Measurements from ENCODE around the gene GJB4. TPM values are rescaled to one million over a fixed set of nuclear protein-coding genes. Genes with fewer than 3 reads are reported as not detected.

GJB4 gene
- polyA plus RNA-seq, 1 of the 3 experiments (the other 2 are of a cell fraction): not detected

DNA sequence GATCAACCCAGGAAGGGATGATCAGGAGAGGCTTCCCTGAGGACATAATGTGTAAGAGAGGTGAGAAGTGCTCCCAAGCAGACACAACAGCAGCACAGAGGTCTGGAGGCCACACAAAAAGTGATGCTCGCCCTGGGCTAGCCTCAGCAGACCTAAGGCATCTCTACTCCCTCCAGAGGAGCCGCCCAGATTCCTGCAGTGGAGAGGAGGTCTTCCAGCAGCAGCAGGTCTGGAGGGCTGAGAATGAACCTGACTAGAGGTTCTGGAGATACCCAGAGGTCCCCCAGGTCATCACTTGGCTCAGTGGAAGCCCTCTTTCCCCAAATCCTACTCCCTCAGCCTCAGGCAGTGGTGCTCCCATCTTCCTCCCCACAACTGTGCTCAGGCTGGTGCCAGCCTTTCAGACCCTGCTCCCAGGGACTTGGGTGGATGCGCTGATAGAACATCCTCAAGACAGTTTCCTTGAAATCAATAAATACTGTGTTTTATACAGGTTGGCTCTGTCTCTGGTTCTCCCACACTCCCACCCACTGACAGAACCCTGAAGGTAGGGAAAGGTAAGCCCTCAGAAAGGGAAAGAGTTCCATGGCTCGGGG, 26.4 kb downstream of the GJB4 start:
- no peak for DNase-seq
- no peaks in the 10 kb centered on the region for H3K79me2 ChIP-seq (ENCODE audit: insufficient read depth)
- TF ChIP-seq NRF1 (IDR thresholded peaks at IDR 0.05; ENCODE audit: low read depth, low read length): no peak
- TF ChIP-seq, protein P1, sequence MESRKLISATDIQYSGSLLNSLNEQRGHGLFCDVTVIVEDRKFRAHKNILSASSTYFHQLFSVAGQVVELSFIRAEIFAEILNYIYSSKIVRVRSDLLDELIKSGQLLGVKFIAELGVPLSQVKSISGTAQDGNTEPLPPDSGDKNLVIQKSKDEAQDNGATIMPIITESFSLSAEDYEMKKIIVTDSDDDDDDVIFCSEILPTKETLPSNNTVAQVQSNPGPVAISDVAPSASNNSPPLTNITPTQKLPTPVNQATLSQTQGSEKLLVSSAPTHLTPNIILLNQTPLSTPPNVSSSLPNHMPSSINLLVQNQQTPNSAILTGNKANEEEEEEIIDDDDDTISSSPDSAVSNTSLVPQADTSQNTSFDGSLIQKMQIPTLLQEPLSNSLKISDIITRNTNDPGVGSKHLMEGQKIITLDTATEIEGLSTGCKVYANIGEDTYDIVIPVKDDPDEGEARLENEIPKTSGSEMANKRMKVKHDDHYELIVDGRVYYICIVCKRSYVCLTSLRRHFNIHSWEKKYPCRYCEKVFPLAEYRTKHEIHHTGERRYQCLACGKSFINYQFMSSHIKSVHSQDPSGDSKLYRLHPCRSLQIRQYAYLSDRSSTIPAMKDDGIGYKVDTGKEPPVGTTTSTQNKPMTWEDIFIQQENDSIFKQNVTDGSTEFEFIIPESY (IDR thresholded peaks at IDR 0.05; ENCODE audit: borderline replicate concordance, low read depth): no peak
- TF ChIP-seq, protein P2, sequence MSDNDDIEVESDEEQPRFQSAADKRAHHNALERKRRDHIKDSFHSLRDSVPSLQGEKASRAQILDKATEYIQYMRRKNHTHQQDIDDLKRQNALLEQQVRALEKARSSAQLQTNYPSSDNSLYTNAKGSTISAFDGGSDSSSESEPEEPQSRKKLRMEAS (IDR thresholded peaks at IDR 0.05; ENCODE audit: low read depth): no peak
- TF ChIP-seq RAD21 (IDR thresholded peaks at IDR 0.05; ENCODE audit: low read length): no peak
- no peak for TF ChIP-seq TAF1 (IDR thresholded peaks at IDR 0.05; ENCODE audit: borderline replicate concordance, low read depth, low read length)
- no peak for TF ChIP-seq EZH2phosphoT487 (IDR thresholded peaks at IDR 0.05; ENCODE audit: borderline replicate concordance, low read depth)
- TF ChIP-seq, protein P3, sequence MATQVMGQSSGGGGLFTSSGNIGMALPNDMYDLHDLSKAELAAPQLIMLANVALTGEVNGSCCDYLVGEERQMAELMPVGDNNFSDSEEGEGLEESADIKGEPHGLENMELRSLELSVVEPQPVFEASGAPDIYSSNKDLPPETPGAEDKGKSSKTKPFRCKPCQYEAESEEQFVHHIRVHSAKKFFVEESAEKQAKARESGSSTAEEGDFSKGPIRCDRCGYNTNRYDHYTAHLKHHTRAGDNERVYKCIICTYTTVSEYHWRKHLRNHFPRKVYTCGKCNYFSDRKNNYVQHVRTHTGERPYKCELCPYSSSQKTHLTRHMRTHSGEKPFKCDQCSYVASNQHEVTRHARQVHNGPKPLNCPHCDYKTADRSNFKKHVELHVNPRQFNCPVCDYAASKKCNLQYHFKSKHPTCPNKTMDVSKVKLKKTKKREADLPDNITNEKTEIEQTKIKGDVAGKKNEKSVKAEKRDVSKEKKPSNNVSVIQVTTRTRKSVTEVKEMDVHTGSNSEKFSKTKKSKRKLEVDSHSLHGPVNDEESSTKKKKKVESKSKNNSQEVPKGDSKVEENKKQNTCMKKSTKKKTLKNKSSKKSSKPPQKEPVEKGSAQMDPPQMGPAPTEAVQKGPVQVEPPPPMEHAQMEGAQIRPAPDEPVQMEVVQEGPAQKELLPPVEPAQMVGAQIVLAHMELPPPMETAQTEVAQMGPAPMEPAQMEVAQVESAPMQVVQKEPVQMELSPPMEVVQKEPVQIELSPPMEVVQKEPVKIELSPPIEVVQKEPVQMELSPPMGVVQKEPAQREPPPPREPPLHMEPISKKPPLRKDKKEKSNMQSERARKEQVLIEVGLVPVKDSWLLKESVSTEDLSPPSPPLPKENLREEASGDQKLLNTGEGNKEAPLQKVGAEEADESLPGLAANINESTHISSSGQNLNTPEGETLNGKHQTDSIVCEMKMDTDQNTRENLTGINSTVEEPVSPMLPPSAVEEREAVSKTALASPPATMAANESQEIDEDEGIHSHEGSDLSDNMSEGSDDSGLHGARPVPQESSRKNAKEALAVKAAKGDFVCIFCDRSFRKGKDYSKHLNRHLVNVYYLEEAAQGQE (IDR thresholded peaks at IDR 0.05; ENCODE audit: low read depth, low read length): no peak
- TF ChIP-seq, protein P4, sequence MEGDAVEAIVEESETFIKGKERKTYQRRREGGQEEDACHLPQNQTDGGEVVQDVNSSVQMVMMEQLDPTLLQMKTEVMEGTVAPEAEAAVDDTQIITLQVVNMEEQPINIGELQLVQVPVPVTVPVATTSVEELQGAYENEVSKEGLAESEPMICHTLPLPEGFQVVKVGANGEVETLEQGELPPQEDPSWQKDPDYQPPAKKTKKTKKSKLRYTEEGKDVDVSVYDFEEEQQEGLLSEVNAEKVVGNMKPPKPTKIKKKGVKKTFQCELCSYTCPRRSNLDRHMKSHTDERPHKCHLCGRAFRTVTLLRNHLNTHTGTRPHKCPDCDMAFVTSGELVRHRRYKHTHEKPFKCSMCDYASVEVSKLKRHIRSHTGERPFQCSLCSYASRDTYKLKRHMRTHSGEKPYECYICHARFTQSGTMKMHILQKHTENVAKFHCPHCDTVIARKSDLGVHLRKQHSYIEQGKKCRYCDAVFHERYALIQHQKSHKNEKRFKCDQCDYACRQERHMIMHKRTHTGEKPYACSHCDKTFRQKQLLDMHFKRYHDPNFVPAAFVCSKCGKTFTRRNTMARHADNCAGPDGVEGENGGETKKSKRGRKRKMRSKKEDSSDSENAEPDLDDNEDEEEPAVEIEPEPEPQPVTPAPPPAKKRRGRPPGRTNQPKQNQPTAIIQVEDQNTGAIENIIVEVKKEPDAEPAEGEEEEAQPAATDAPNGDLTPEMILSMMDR (IDR thresholded peaks at IDR 0.05): no peak
- no peak for TF ChIP-seq EP300 (IDR thresholded peaks at IDR 0.05; ENCODE audit: borderline replicate concordance in 1 of 2, low read depth in 1 of 2, low read length in 1 of 2)
- TF ChIP-seq, protein P5, sequence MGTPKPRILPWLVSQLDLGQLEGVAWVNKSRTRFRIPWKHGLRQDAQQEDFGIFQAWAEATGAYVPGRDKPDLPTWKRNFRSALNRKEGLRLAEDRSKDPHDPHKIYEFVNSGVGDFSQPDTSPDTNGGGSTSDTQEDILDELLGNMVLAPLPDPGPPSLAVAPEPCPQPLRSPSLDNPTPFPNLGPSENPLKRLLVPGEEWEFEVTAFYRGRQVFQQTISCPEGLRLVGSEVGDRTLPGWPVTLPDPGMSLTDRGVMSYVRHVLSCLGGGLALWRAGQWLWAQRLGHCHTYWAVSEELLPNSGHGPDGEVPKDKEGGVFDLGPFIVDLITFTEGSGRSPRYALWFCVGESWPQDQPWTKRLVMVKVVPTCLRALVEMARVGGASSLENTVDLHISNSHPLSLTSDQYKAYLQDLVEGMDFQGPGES (IDR thresholded peaks at IDR 0.05; ENCODE audit: low read depth, low read length): no peak
- TF ChIP-seq ELF1 (IDR thresholded peaks at IDR 0.05): no peak
- no peak for TF ChIP-seq MXI1 (IDR thresholded peaks at IDR 0.05; ENCODE audit: low read depth, low read length)
- H3K9ac ChIP-seq: no peak overlapping the region
- no peaks in the 10 kb centered on the region for H3K9me3 ChIP-seq
- no peaks in the 10 kb centered on the region for H3K36me3 ChIP-seq (replicated peaks in 1 of 2; ENCODE audit: control insufficient read depth in 1 of 2, insufficient read depth in 2 of 2, low read length in 1 of 2)
- H3K4me2 ChIP-seq: no peak overlapping the region
- no peak overlapping the region for H2AFZ ChIP-seq (ENCODE audit: low read depth)
- no peak overlapping the region for H3K4me3 ChIP-seq (ENCODE audit: low read depth in 2 of 2, low read length in 1 of 2)
- CTCF ChIA-PET: interaction anchor here (0.6 to 8.2 kb wide), 33 partner anchors 10 to 622 kb away, joined by 3 to 170 read pairs (median 4); partner anchors contain the start of genes SMIM12 and TMEM35B
- H4K20me1 ChIP-seq (ENCODE audit: insufficient read depth): no peaks in the 10 kb centered on the region
- H3K9me2 ChIP-seq: no peaks in the 10 kb centered on the region
- peaks cover 17% of the 10 kb centered on the region for H3K27me3 ChIP-seq (ENCODE audit: insufficient read depth)
- WGBS (ENCODE audit: low lambda C conversion rate): 25% methylated on average over 4 of the region's 4 CpGs
- H3K4me1 ChIP-seq (ENCODE audit: control insufficient read depth in 1 of 2, insufficient read depth in 2 of 2, low read depth in 1 of 2, low read length in 1 of 2): peaks cover 0 to 6% of the 10 kb centered on the region in 2 experiments; a peak in 1 of 4 replicates
- no peaks in the 10 kb centered on the region for H3F3A ChIP-seq (replicated peaks; ENCODE audit: insufficient read depth)
- no peak overlapping the region for H3K27ac ChIP-seq (ENCODE audit: low read depth in 2 of 2, low read length in 1 of 2)
- POLR2A ChIA-PET: interaction anchor here (0.6 to 1.1 kb wide), 2 partner anchors 67 to 407 kb away, joined by 3 to 4 read pairs; partner anchors contain the start of gene SFPQ
